Lower leg skin (tissue), 4 donors: ENCODE measurements around the gene MAST4. TPM values are rescaled to one million over a fixed set of nuclear protein-coding genes. Genes with fewer than 3 reads are reported as not detected.

Experiments
- DNase-seq, 2 donors: peaks; one replicate each; pipeline ENCODE4 v3.0.0-alpha.2; 2019; ENCODE audit warnings: low spot score in 2 of 2
- H3K4me3 ChIP-seq: fragments of 200-600 bp; sonication (generic); 2 replicates; pipeline ENCODE4 v1.5.1; 2017; ENCODE audit warnings: mild to moderate bottlenecking, low read depth; ENCODE audit not compliant: poor library complexity, severe bottlenecking
- POLR2A ChIP-seq, 2 donors: fragments of 450-650 bp; IDR thresholded peaks; one replicate each; pipeline ENCODE4 v1.6.1; 2016 to 2017; ENCODE audit warnings: antibody characterized with exemption in 2 of 2, mild to moderate bottlenecking in 1 of 2, moderate library complexity in 1 of 2
- WGBS, 2 donors: methylation state at CpG; one replicate each; pipeline ENCODE4 v1.1.5; 2018; 5-methylcytosine and 5-hydroxymethylcytosine counted together
- intact Hi-C: fragments of 100-400 bp; cut with DNase I; formaldehyde crosslinking; loops from one replicate; pipeline ENCODE4 v1.15.0; 2023; ENCODE audit warnings: low total_unique reads
- total RNA-seq, 4 donors: library from RNA; depleted of rRNA; stranded (reverse); fragments of >200 nt; gene quantifications; one replicate each; pipeline ENCODE4 v1.1.0, GENCODE V29; 2016
- TF ChIP-seq, protein P1 (sequence below), 3 donors: fragments of 450-650 bp; IDR thresholded peaks; one replicate each; pipeline ENCODE4 v1.5.1; 2016; ENCODE audit warnings: antibody characterized with exemption in 3 of 3, mild to moderate bottlenecking in 3 of 3, moderate library complexity in 2 of 3

MAST4 gene
- total RNA-seq, 4 donors from 2014 or later = 49.0 to 109 (median 55.5) TPM

GRCh38 chr5:66871651-66872050 is 275.5 kb downstream of the MAST4 start:
- intact Hi-C loops = no loop called here
- H3K4me3 ChIP-seq = no peak overlapping the region
- DNase-seq = no peak
- no peak for TF ChIP-seq POLR2A (IDR thresholded peaks at IDR 0.05)
- WGBS, 2 donors = 89 to 90% methylated on average over 5 of the region's 5 CpGs

DNA sequence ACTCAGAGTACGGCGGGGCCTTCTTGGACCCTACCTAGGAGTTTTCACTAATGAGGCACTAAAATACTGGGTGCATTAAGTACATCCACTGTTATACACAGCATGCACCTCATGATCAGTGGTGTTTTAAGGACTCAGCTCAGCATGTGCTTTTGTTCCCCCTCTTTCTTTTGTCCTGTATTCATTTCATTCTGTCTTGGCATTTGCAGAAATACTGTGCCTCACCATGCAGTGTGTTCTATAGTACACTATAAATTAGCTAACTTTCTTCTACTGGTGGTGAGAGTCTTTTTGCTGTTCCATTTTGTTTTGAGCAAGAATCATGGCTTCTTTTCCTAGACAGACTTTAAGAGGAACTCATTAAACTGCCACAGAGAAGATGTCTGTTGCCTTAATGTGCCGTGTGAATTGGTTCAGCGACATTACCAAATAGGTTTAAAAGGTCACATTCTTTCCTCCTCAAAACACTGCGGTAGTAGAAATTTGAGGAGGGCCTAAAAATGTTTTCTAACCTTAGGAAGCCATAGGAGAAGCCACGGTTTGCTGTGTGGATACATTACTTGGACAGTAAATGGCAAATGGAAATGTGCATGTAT is 276.6 kb downstream of the MAST4 start:
- TF ChIP-seq, protein P1, sequence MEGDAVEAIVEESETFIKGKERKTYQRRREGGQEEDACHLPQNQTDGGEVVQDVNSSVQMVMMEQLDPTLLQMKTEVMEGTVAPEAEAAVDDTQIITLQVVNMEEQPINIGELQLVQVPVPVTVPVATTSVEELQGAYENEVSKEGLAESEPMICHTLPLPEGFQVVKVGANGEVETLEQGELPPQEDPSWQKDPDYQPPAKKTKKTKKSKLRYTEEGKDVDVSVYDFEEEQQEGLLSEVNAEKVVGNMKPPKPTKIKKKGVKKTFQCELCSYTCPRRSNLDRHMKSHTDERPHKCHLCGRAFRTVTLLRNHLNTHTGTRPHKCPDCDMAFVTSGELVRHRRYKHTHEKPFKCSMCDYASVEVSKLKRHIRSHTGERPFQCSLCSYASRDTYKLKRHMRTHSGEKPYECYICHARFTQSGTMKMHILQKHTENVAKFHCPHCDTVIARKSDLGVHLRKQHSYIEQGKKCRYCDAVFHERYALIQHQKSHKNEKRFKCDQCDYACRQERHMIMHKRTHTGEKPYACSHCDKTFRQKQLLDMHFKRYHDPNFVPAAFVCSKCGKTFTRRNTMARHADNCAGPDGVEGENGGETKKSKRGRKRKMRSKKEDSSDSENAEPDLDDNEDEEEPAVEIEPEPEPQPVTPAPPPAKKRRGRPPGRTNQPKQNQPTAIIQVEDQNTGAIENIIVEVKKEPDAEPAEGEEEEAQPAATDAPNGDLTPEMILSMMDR (IDR thresholded peaks at IDR 0.05) = no peak
- no peak overlapping the region for H3K4me3 ChIP-seq
- 86 to 91% methylated on average over 6 of the region's 6 CpGs for WGBS, 2 donors
- no peak for DNase-seq
- intact Hi-C loops = no loop called here

- 78 to 79% methylated on average over 3 of the region's 3 CpGs for WGBS, 2 donors
- TF ChIP-seq, protein P1 (IDR thresholded peaks at IDR 0.05) = no peak
- no peak for TF ChIP-seq POLR2A (IDR thresholded peaks at IDR 0.05)
- DNase-seq = no peak
- intact Hi-C loops = no loop called here
- no peak overlapping the region for H3K4me3 ChIP-seq
These were observed 277.8 kb downstream of the MAST4 start for GRCh38 chr5:66874004-66874403.

DNA sequence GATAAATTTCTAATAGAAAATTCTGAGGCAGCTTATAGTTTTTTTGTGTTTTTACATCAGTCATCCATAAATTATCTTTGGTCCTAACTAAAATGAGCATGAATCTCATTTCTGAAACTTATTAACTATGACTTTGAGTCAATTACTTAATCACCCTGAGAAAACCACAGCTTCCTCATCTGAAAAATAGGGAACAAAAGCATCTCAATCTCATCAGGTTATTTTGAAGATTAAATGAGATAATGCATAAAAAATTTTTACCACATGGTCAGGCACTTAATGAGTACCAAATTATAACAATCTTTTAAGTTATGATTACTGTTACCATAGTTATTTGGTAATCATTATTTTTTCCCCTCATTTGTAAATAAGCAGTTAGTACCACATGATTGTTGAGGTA is 279.1 kb downstream of the MAST4 start:
- H3K4me3 ChIP-seq = no peak overlapping the region
- TF ChIP-seq, protein P1 (IDR thresholded peaks at IDR 0.05) = no peak
- TF ChIP-seq POLR2A (IDR thresholded peaks at IDR 0.05) = no peak
- intact Hi-C loops = no loop called here
- DNase-seq = no peak

- H3K4me3 ChIP-seq = no peak overlapping the region
- WGBS, 2 donors = 88 to 96% methylated on average over 6 of the region's 6 CpGs
- DNase-seq = no peak
- TF ChIP-seq, protein P1 (IDR thresholded peaks at IDR 0.05) = no peak
- no peak for TF ChIP-seq POLR2A (IDR thresholded peaks at IDR 0.05)
- intact Hi-C loops = no loop called here
These were observed 280.1 kb downstream of the MAST4 start for GRCh38 chr5:66876266-66876807.

DNA sequence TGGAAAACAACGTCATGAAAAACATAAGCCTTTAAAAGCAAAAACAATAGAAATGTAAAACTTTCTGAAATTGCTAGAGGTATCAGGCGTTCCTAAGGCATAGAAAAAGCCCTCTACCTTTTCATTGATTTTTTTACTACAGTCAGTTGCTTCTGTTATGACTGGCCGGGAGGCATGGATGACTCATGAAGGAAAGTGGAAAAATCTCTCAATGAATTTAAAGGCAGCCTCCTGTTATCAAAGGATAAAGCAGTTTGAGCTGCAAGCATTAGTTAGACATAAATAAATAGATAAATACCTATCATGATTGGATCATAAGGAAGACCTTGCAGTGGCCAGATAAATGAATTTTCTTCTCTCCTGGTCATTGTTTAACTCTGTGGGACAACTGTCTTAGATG is 281.6 kb downstream of the MAST4 start:
- TF ChIP-seq, protein P1 (IDR thresholded peaks at IDR 0.05) = no peak
- TF ChIP-seq POLR2A (IDR thresholded peaks at IDR 0.05) = no peak
- DNase-seq = no peak
- intact Hi-C loops = no loop called here
- 37 to 45% methylated on average over 3 of the region's 3 CpGs for WGBS, 2 donors
- H3K4me3 ChIP-seq = no peak overlapping the region
